IMR-90 (cell line): ENCODE results near the gene RAB23. TPM values are rescaled to one million over a fixed set of nuclear protein-coding genes. Genes with fewer than 3 reads are reported as not detected.

ENCODE experiments used
- ATAC-seq: fragments of 200-7000 bp; cut with Tn5 transposase; 2 replicates; pipeline ENCODE4 v1.9.1; 2020; ENCODE audit warnings: low read depth, mild to moderate bottlenecking, moderate library complexity
- BruUV-seq: library from RNA; stranded (reverse); fragments of 400-500 nt; replicated peaks from 2 replicates; lab custom pipeline; 2021; lab: Mats Ljungman, UMichigan
- CTCF ChIA-PET: fragments of 300-600 bp; formaldehyde crosslinking; extraction: SDS; loops from one replicate; lab custom pipeline; 2021; ENCODE audit warnings: antibody characterized with exemption; lab: Yijun Ruan, JAX
- POLR2A ChIA-PET: fragments of 300-600 bp; sonication (Branson Sonifier 250); formaldehyde crosslinking; loops from one replicate; lab custom pipeline; 2022; ENCODE audit warnings: antibody characterized with exemption; ENCODE audit not compliant: unreplicated experiment; lab: Charles Lee
- DNase-seq: peaks from one replicate; pipeline ENCODE4 v3.0.0; 2013
- H2AFZ ChIP-seq: replicated peaks from 2 replicates; pipeline ENCODE3; 2013; ENCODE audit warnings: low read length, mild to moderate bottlenecking; ENCODE audit not compliant: poor library complexity
- H2AK5ac ChIP-seq: 2 replicates; pipeline ENCODE4 v1.6.1; 2013; ENCODE audit warnings: low read depth, low read length, inconsistent platforms
- H2AK9ac ChIP-seq: replicated peaks from 2 replicates; pipeline ENCODE3; 2013; ENCODE audit warnings: mild to moderate bottlenecking, low read depth, low read length, moderate library complexity; ENCODE audit not compliant: poor library complexity
- H2BK120ac ChIP-seq: 2 replicates; pipeline ENCODE4 v1.6.1; 2013; ENCODE audit warnings: low read depth, low read length, inconsistent platforms
- H2BK15ac ChIP-seq: 3 replicates; pipeline ENCODE4 v1.6.1; 2013; ENCODE audit warnings: low read depth, low read length, inconsistent platforms
- H2BK20ac ChIP-seq: 2 replicates; pipeline ENCODE4 v1.6.1; 2013; ENCODE audit warnings: low read depth, mild to moderate bottlenecking, inconsistent platforms, low read length, moderate library complexity
- H2BK5ac ChIP-seq: 2 replicates; pipeline ENCODE4 v1.6.1; 2013; ENCODE audit warnings: mild to moderate bottlenecking, low read depth, low read length, inconsistent platforms; ENCODE audit not compliant: poor library complexity, severe bottlenecking
- H3K14ac ChIP-seq: replicated peaks from 2 replicates; pipeline ENCODE4 v1.6.1; 2013; ENCODE audit warnings: low read depth, low read length, inconsistent platforms
- H3K18ac ChIP-seq: 2 replicates; pipeline ENCODE4 v1.6.1; 2013; ENCODE audit warnings: low read depth, low read length, control low read depth
- H3K23ac ChIP-seq: 2 replicates; pipeline ENCODE4 v1.6.1; 2013; ENCODE audit warnings: low read depth, low read length, inconsistent platforms
- H3K27ac ChIP-seq: 2 replicates; pipeline ENCODE4 v1.5.1; 2013; ENCODE audit warnings: mild to moderate bottlenecking, control low read depth, low read length; ENCODE audit not compliant: insufficient read depth
- H3K27me3 ChIP-seq: 2 replicates; pipeline ENCODE4 v1.6.1; 2013; ENCODE audit warnings: low read length; ENCODE audit not compliant: control insufficient read depth, insufficient read depth
- H3K36me3 ChIP-seq: 2 replicates; pipeline ENCODE4 v1.6.1; 2013; ENCODE audit warnings: low read length, mixed read lengths; ENCODE audit not compliant: control insufficient read depth, insufficient read depth
- H3K4ac ChIP-seq: 2 replicates; pipeline ENCODE4 v1.6.1; 2013; ENCODE audit warnings: low read depth, low read length, inconsistent platforms
- H3K4me1 ChIP-seq: 2 replicates; pipeline ENCODE4 v1.6.1; 2013; ENCODE audit warnings: low read length, mixed read lengths; ENCODE audit not compliant: control insufficient read depth, insufficient read depth
- H3K4me2 ChIP-seq: 2 replicates; pipeline ENCODE4 v1.6.1; 2013; ENCODE audit warnings: low read depth, mild to moderate bottlenecking, control low read depth, low read length, moderate library complexity
- H3K4me3 ChIP-seq: 2 replicates; pipeline ENCODE4 v1.5.1; 2013; ENCODE audit warnings: low read depth, mild to moderate bottlenecking, control low read depth, low read length, moderate library complexity; ENCODE audit not compliant: insufficient read depth
- H3K56ac ChIP-seq: 2 replicates; pipeline ENCODE4 v1.6.1; 2013; ENCODE audit warnings: low read length, inconsistent platforms; ENCODE audit not compliant: insufficient read depth; ENCODE audit errors: extremely low read depth
- H3K79me1 ChIP-seq, 2 experiments: 2 replicates each; pipeline ENCODE4 v1.6.1; 2013; ENCODE audit warnings: low read length in 2 of 2, inconsistent platforms in 1 of 2, low read depth in 1 of 2
- H3K9ac ChIP-seq: 2 replicates; pipeline ENCODE4 v1.6.1; 2013; ENCODE audit warnings: low read depth, low read length, control low read depth
- H3K9me1 ChIP-seq: 2 replicates; pipeline ENCODE4 v1.6.1; 2013; ENCODE audit warnings: low read length, inconsistent platforms; ENCODE audit not compliant: insufficient read depth
- H3K9me3 ChIP-seq: 2 replicates; pipeline ENCODE4 v1.6.1; 2013; ENCODE audit warnings: low read length; ENCODE audit not compliant: control insufficient read depth, insufficient read depth
- H4K20me1 ChIP-seq: 2 replicates; pipeline ENCODE4 v1.6.1; 2013; ENCODE audit warnings: low read length, inconsistent platforms; ENCODE audit not compliant: insufficient read depth
- H4K5ac ChIP-seq: 2 replicates; pipeline ENCODE4 v1.6.1; 2013; ENCODE audit warnings: mild to moderate bottlenecking, low read depth, low read length, control low read depth
- H4K8ac ChIP-seq, 2 experiments: 2 replicates each; pipeline ENCODE4 v1.6.1; 2013; ENCODE audit warnings: low read depth in 2 of 2, low read length in 2 of 2, control low read depth in 1 of 2, inconsistent platforms in 1 of 2
- H4K91ac ChIP-seq: 2 replicates; pipeline ENCODE4 v1.6.1; 2013; ENCODE audit warnings: low read depth, low read length, inconsistent platforms; ENCODE audit not compliant: insufficient read depth
- CHD1 ChIP-seq: IDR thresholded peaks from 2 replicates; pipeline ENCODE4 v1.6.1; 2012; ENCODE audit warnings: low read depth, low read length, improper control_type of control experiment
- FOS ChIP-seq: fragments of 150-350 bp; IDR thresholded peaks from 2 replicates; pipeline ENCODE4 v1.6.1; 2016; ENCODE audit warnings: low read depth, low read length
- MAFK ChIP-seq: IDR thresholded peaks from 2 replicates; pipeline ENCODE4 v1.6.1; 2012; ENCODE audit warnings: low read depth, low read length, improper control_type of control experiment
- MAZ ChIP-seq: IDR thresholded peaks from 2 replicates; pipeline ENCODE4 v1.6.1; 2012; ENCODE audit warnings: low read depth, mild to moderate bottlenecking, low read length, improper control_type of control experiment, moderate library complexity, borderline replicate concordance
- MXI1 ChIP-seq: IDR thresholded peaks from 2 replicates; pipeline ENCODE4 v1.6.1; 2012; ENCODE audit warnings: low read depth, mild to moderate bottlenecking, low read length, moderate library complexity, borderline replicate concordance
- NFE2L2 ChIP-seq: fragments of 150-350 bp; IDR thresholded peaks from 2 replicates; pipeline ENCODE4 v1.6.1; 2016; ENCODE audit warnings: low read depth, mild to moderate bottlenecking, low read length
- POLR2A ChIP-seq: IDR thresholded peaks from 2 replicates; pipeline ENCODE4 v1.6.1; 2012; ENCODE audit warnings: mild to moderate bottlenecking, low read depth, low read length
- RAD21 ChIP-seq: IDR thresholded peaks from 2 replicates; pipeline ENCODE4 v1.6.1; 2012; ENCODE audit warnings: low read length, improper control_type of control experiment
- RCOR1 ChIP-seq: IDR thresholded peaks from 2 replicates; pipeline ENCODE4 v1.6.1; 2012; ENCODE audit warnings: mild to moderate bottlenecking, low read length, improper control_type of control experiment; ENCODE audit not compliant: insufficient replicate concordance
- RFX5 ChIP-seq: IDR thresholded peaks from 2 replicates; pipeline ENCODE4 v1.8.0; 2012; ENCODE audit warnings: low read depth, mild to moderate bottlenecking, low read length, moderate library complexity
- SMC3 ChIP-seq: fragments of 150-350 bp; IDR thresholded peaks from 2 replicates; pipeline ENCODE4 v1.6.1; 2016; ENCODE audit warnings: low read depth, mild to moderate bottlenecking, antibody characterized with exemption, low read length, moderate library complexity
- USF2 ChIP-seq: fragments of 150-350 bp; IDR thresholded peaks from 2 replicates; pipeline ENCODE4 v1.6.1; 2017; ENCODE audit warnings: mild to moderate bottlenecking, antibody characterized with exemption, low read length, low read depth
- dilution Hi-C: fragments of 300-500 bp; cut with HindIII; formaldehyde crosslinking; loops from one replicate; pipeline ENCODE4 v1.14.3; 2018; ENCODE audit warnings: low sequenced_read_pairs; ENCODE audit not compliant: unreplicated experiment
- in situ Hi-C: fragments of 300-500 bp; cut with MboI; formaldehyde crosslinking; loops from 3 replicates; pipeline ENCODE4 v1.14.3; 2019; ENCODE audit warnings: low sequenced_read_pairs, inconsistent platforms, mixed read lengths
- intact Hi-C: fragments of 100-400 bp; cut with micrococcal nuclease; formaldehyde crosslinking; loops from 2 replicates; pipeline ENCODE4 v1.10.0; 2022
- polyA plus RNA-seq, 3 experiments: library from polyadenylated mRNA; depleted of rRNA; stranded (reverse); fragments of >200 nt; gene quantifications; 2 replicates each; pipeline ENCODE4 v1.2.3, GENCODE V29; 2012; ENCODE audit warnings: low replicate concordance in 1 of 3
- total RNA-seq: library from RNA; depleted of rRNA; stranded (reverse); fragments of >200 nt; gene quantifications from 2 replicates; pipeline ENCODE4 v1.2.3, GENCODE V29; 2012

Gene RAB23
- total and polyA plus RNA-seq, 2 of the 4 experiments (the other 2 are of a cell fraction) = 10.8 to 13.3 TPM

DNA sequence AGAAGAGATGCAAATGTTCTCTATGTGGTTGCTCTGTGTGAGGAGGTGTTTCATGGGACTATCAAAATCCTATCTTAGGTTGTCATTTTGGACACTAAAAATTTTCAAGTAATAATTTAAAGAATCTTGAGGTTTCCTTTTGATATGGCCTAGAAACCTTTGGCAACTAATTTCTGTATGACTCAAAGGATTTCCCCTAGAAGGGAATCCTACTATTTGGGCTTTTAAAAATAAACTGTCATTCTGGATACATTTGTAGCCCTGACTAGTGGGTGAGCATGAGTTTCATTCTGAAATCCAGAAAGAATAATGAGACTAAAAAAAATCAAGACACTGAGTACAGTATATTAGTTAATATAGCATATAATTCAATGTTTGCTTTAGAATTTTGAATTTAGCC, 25.5 kb upstream of the RAB23 start:
- POLR2A ChIA-PET = no interaction called here
- dilution Hi-C loops = no loop called here

More for the DNA sequence above, 25.5 kb upstream of the RAB23 start:
- no peak overlapping the region for H4K8ac ChIP-seq
- 0 out of 4 replicates have a peak, but pooled peaks cover 0 to 10% of the 10 kb centered on the region in 2 experiments for H3K79me1 ChIP-seq
- no peak overlapping the region for H3K27ac ChIP-seq
- H3K27me3 ChIP-seq = no peaks in the 10 kb centered on the region
- H3K4ac ChIP-seq = no peak overlapping the region
- no peak overlapping the region for H2BK15ac ChIP-seq
- H4K20me1 ChIP-seq = no peaks in the 10 kb centered on the region
- no peak overlapping the region for H2AK5ac ChIP-seq
- DNase-seq (peak; percentile 72), ATAC-seq (peak; percentile 72)
- no peak overlapping the region for H2AK9ac ChIP-seq
- H2BK20ac ChIP-seq = no peak overlapping the region
- H3K56ac ChIP-seq = no peak overlapping the region; the same call in 1 of the 2 replicates
- no peak overlapping the region for H3K14ac ChIP-seq
- H3K4me3 ChIP-seq = no peak overlapping the region
- intact Hi-C loops (no loop called here), in situ Hi-C loops (no loop called here)
- H3K9me1 ChIP-seq = peaks cover 7% of the 10 kb centered on the region
- H3K4me2 ChIP-seq = no peak overlapping the region
- H3K36me3 ChIP-seq = no peaks in the 10 kb centered on the region
- peak overlapping the region; percentile 14 for H2BK5ac ChIP-seq
- no TSS peak for BruUV-seq
- H4K91ac ChIP-seq = no peak overlapping the region
- no peak overlapping the region for H3K18ac ChIP-seq
- no peak overlapping the region for H2BK120ac ChIP-seq
- H3K9ac ChIP-seq = 0 out of 2 replicates have a peak overlapping the region, but pooled peaks have one; percentile 12
- no peaks in the 10 kb centered on the region for H3K9me3 ChIP-seq
- no peak overlapping the region for H4K5ac ChIP-seq
- CTCF ChIA-PET = interaction anchor here (1.2 kb wide), 1 partner anchor 20 kb away, joined by 3 read pairs; no protein-coding TSS in a partner anchor
- no peak overlapping the region for H3K23ac ChIP-seq
- no peak for TF ChIP-seq RAD21
- TF ChIP-seq NFE2L2 = no peak
- no peak for TF ChIP-seq POLR2A
- TF ChIP-seq FOS = no peak
- TF ChIP-seq RFX5 = no peak
- no peak for TF ChIP-seq RCOR1
- no peak for TF ChIP-seq USF2
- TF ChIP-seq SMC3 = no peak
- no peak for TF ChIP-seq MAZ
- no peak for TF ChIP-seq CHD1
- TF ChIP-seq MAFK = no peak
- TF ChIP-seq MXI1 = no peak
- no peak overlapping the region for H2AFZ ChIP-seq
- peaks cover 14% of the 10 kb centered on the region for H3K4me1 ChIP-seq
